SK-N-SH (cell line): Measurements from ENCODE around the gene PITPNM3. TPM values are rescaled to one million over a fixed set of nuclear protein-coding genes. Genes with fewer than 3 reads are reported as not detected.

Source experiments
- CTCF ChIA-PET: fragments of 300-600, 350-600 bp; formaldehyde crosslinking; extraction: SDS; loops from one replicate; lab custom pipeline; 2021; lab: Yijun Ruan, JAX
- POLR2A ChIA-PET: fragments of 350-600 bp; sonication (Branson Sonifier 250); formaldehyde crosslinking; extraction: SDS; loops from one replicate; lab custom pipeline; 2020; ENCODE audit warnings: antibody characterized with exemption, inconsistent platforms; lab: Yijun Ruan, JAX
- DNase-seq: peaks from one replicate; pipeline ENCODE4 v3.0.0; 2012
- H2AFZ ChIP-seq: fragments of 200-600 bp; sonication (generic); 2 replicates; pipeline ENCODE4 v1.8.1; 2016; ENCODE audit warnings: antibody characterized with exemption, mild to moderate bottlenecking, low read depth
- H3F3A ChIP-seq: fragments of 200-600 bp; sonication (generic); replicated peaks from 2 replicates; pipeline ENCODE3; 2016; ENCODE audit warnings: antibody characterized with exemption, mild to moderate bottlenecking; ENCODE audit not compliant: insufficient read depth
- H3K27ac ChIP-seq, 2 experiments: fragments of 200-500 bp in 1 of 2; fragments of 200-600 bp in 1 of 2; sonication (Bioruptor generic) in 1 of 2; sonication (generic), shearing (Covaris generic) in 1 of 2; 2 replicates each; pipeline versions ENCODE4 v1.5.1 to v1.6.1; 2014 to 2016; ENCODE audit warnings: low read depth in 2 of 2, inconsistent platforms in 1 of 2, low read length in 1 of 2, mild to moderate bottlenecking in 1 of 2, mixed read lengths in 1 of 2
- H3K27me3 ChIP-seq: fragments of 200-600 bp; sonication (generic), shearing (Covaris generic); 2 replicates; pipeline ENCODE4 v1.6.1; 2016; ENCODE audit warnings: mixed run types; ENCODE audit not compliant: insufficient read depth
- H3K36me3 ChIP-seq, 2 experiments: fragments of 200-500 bp in 1 of 2; fragments of 200-600 bp in 1 of 2; sonication (Bioruptor generic) in 1 of 2; sonication (generic) in 1 of 2; replicated peaks in 1 of 2; 2 replicates each; pipeline versions ENCODE3 to v1.5.1; 2014 to 2016; ENCODE audit warnings: low read length in 1 of 2, mild to moderate bottlenecking in 1 of 2; ENCODE audit not compliant: insufficient read depth in 2 of 2, control insufficient read depth in 1 of 2
- H3K4me1 ChIP-seq, 2 experiments: fragments of 200-500 bp in 1 of 2; fragments of 200-600 bp in 1 of 2; sonication (Bioruptor generic) in 1 of 2; sonication (generic), shearing (Covaris generic) in 1 of 2; 2 replicates each; pipeline versions ENCODE4 v1.5.1 to v1.6.1; 2014 to 2016; ENCODE audit warnings: low read depth in 1 of 2, low read length in 1 of 2, mixed run types in 1 of 2; ENCODE audit not compliant: insufficient read depth in 2 of 2, control insufficient read depth in 1 of 2
- H3K4me2 ChIP-seq: fragments of 200-600 bp; sonication (generic), shearing (Covaris generic); 2 replicates; pipeline ENCODE4 v1.6.1; 2017; ENCODE audit warnings: mixed run types
- H3K4me3 ChIP-seq, 2 experiments: fragments of 200-500 bp in 1 of 2; fragments of 200-600 bp in 1 of 2; sonication (Bioruptor generic) in 1 of 2; sonication (generic), shearing (Covaris generic) in 1 of 2; 2 replicates each; pipeline versions ENCODE4 v1.5.1 to v1.8.1; 2014 to 2016; ENCODE audit warnings: low read depth in 2 of 2, inconsistent platforms in 1 of 2, low read length in 1 of 2, mild to moderate bottlenecking in 1 of 2, mixed read lengths in 1 of 2, moderate library complexity in 1 of 2
- H3K79me2 ChIP-seq: fragments of 200-600 bp; sonication (generic); 2 replicates; pipeline ENCODE4 v1.8.1; 2017; ENCODE audit warnings: mild to moderate bottlenecking; ENCODE audit not compliant: insufficient read depth
- H3K9ac ChIP-seq: fragments of 200-600 bp; sonication (generic); 2 replicates; pipeline ENCODE4 v1.6.1; 2017; ENCODE audit warnings: mixed run types
- H3K9me2 ChIP-seq: fragments of 200-600 bp; sonication (generic); 2 replicates; pipeline ENCODE4 v1.6.1; 2017; ENCODE audit warnings: mixed run types
- H3K9me3 ChIP-seq: fragments of 200-600 bp; sonication (generic); 2 replicates; pipeline ENCODE4 v1.6.1; 2017; ENCODE audit warnings: mixed run types, mild to moderate bottlenecking, moderate library complexity
- H4K20me1 ChIP-seq: fragments of 200-600 bp; sonication (generic); 2 replicates; pipeline ENCODE4 v1.6.1; 2017; ENCODE audit warnings: mild to moderate bottlenecking, mixed run types; ENCODE audit not compliant: insufficient read depth
- ELF1 ChIP-seq: IDR thresholded peaks from 2 replicates; pipeline ENCODE4 v1.4.0; 2012
- EP300 ChIP-seq, 2 experiments: IDR thresholded peaks; 2 replicates each; pipeline versions ENCODE4 v1.4.0 to v1.6.1; 2012; ENCODE audit warnings: borderline replicate concordance in 1 of 2, low read depth in 1 of 2, low read length in 1 of 2
- EZH2phosphoT487 ChIP-seq: fragments of 200-600 bp; sonication (generic); IDR thresholded peaks from 2 replicates; pipeline ENCODE4 v1.6.1; 2017; ENCODE audit warnings: low read depth, mixed run types, mild to moderate bottlenecking, antibody characterized with exemption, moderate library complexity, borderline replicate concordance
- FOSL2 ChIP-seq: IDR thresholded peaks from 2 replicates; pipeline ENCODE4 v1.4.0; 2012; ENCODE audit warnings: low read depth, mild to moderate bottlenecking, moderate library complexity, borderline replicate concordance
- GABPA ChIP-seq: IDR thresholded peaks from 2 replicates; pipeline ENCODE4 v1.4.0; 2012; ENCODE audit warnings: low read depth, mild to moderate bottlenecking
- GATA2 ChIP-seq: sonication (generic); formaldehyde crosslinking; IDR thresholded peaks from 2 replicates; pipeline ENCODE4 v1.5.0; 2020; ENCODE audit warnings: mild to moderate bottlenecking, missing genetic modification reagents
- IRF3 ChIP-seq: fragments of 150-350 bp; IDR thresholded peaks from 2 replicates; pipeline ENCODE4 v1.6.1; 2016; ENCODE audit warnings: mild to moderate bottlenecking, low read depth, low read length
- JUND ChIP-seq: IDR thresholded peaks from 2 replicates; pipeline ENCODE4 v1.4.0; 2012
- MAX ChIP-seq: IDR thresholded peaks from 2 replicates; pipeline ENCODE4 v1.4.0; 2012; ENCODE audit warnings: low read depth
- NFIC ChIP-seq: IDR thresholded peaks from 2 replicates; pipeline ENCODE4 v1.4.0; 2012; ENCODE audit warnings: borderline replicate concordance
- NRF1 ChIP-seq: IDR thresholded peaks from 2 replicates; pipeline ENCODE4 v1.6.1; 2012; ENCODE audit warnings: low read depth, mild to moderate bottlenecking, low read length
- RCOR1 ChIP-seq: fragments of 150-350 bp; IDR thresholded peaks from 2 replicates; pipeline ENCODE4 v1.6.1; 2017; ENCODE audit warnings: antibody characterized with exemption, low read length
- REST ChIP-seq: IDR thresholded peaks from 2 replicates; pipeline ENCODE4 v1.6.1; 2012; ENCODE audit warnings: mild to moderate bottlenecking, low read depth, low read length, moderate library complexity
- RFX5 ChIP-seq: IDR thresholded peaks from 2 replicates; pipeline ENCODE4 v1.6.1; 2012; ENCODE audit warnings: mild to moderate bottlenecking, improper control_type of control experiment, low read length
- RXRA ChIP-seq: IDR thresholded peaks from 2 replicates; pipeline ENCODE4 v1.4.0; 2012; ENCODE audit warnings: low read depth, mild to moderate bottlenecking, borderline replicate concordance
- TCF12 ChIP-seq: IDR thresholded peaks from 2 replicates; pipeline ENCODE4 v1.4.0; 2012
- TEAD4 ChIP-seq: IDR thresholded peaks from 2 replicates; pipeline ENCODE4 v1.4.0; 2012; ENCODE audit warnings: mild to moderate bottlenecking, borderline replicate concordance; ENCODE audit not compliant: insufficient read depth
- YY1 ChIP-seq: IDR thresholded peaks from 2 replicates; pipeline ENCODE4 v1.4.0; 2012; ENCODE audit warnings: low read depth, mild to moderate bottlenecking
- ZBTB33 ChIP-seq: IDR thresholded peaks from 2 replicates; pipeline ENCODE4 v1.4.0; 2012; ENCODE audit warnings: low read depth, borderline replicate concordance
- WGBS: methylation state at CpG from one replicate; pipeline ENCODE4 v1.1.6; 2017; ENCODE audit warnings: low lambda C conversion rate; 5-methylcytosine and 5-hydroxymethylcytosine counted together
- polyA plus RNA-seq, 3 experiments: library from polyadenylated mRNA; depleted of rRNA; stranded (reverse); fragments of >200 nt; gene quantifications; 2 replicates each; pipeline ENCODE4 v1.2.3, GENCODE V29; 2012

Gene PITPNM3
- polyA plus RNA-seq, 1 of the 3 experiments (the other 2 are of a cell fraction), result 0.82 TPM

GRCh38 chr17:6443692-6444570, 112.4 kb downstream of the PITPNM3 start, which contains the start of gene PIMREG (continued):
- TF ChIP-seq REST, result no peak
- no peak for TF ChIP-seq JUND
- no peak for TF ChIP-seq NFIC
- no peak for TF ChIP-seq YY1
- peak; percentile 97 for TF ChIP-seq MAX
- TF ChIP-seq TCF12, result no peak
- peak; percentile 74 for TF ChIP-seq ELF1
- TF ChIP-seq EZH2phosphoT487, result no peak
- TF ChIP-seq NRF1, result no peak; the same call in 1 of the 2 replicates
- no peak for TF ChIP-seq EP300 (IDR thresholded peaks at IDR 0.05; ENCODE audit: borderline replicate concordance in 1 of 2, low read depth in 1 of 2, low read length in 1 of 2)
- peak; percentile 73 for TF ChIP-seq GABPA

GRCh38 chr17:6442775-6443174, 113.6 kb downstream of the PITPNM3 start:
- H3F3A ChIP-seq, result peaks cover 5% of the 10 kb centered on the region
- H3K9me2 ChIP-seq, result no peaks in the 10 kb centered on the region
- ChIA-PET POLR2A (interaction anchor here (3.1 kb wide), 1 partner anchor 10 kb away, joined by 11 read pairs; no protein-coding TSS in a partner anchor), CTCF (interaction anchor here (0.7 to 1.1 kb wide), 2 partner anchors 20 to 21 kb away, joined by 3 to 4 read pairs; no protein-coding TSS in a partner anchor)
- no peak overlapping the region for H3K4me2 ChIP-seq
- no peak overlapping the region; a peak in 1 of 4 replicates for H3K27ac ChIP-seq
- no peaks in the 10 kb centered on the region; the same call in 1 of the 2 replicates for H3K27me3 ChIP-seq
- DNase-seq, result no peak
- H4K20me1 ChIP-seq, result no peaks in the 10 kb centered on the region
- H3K79me2 ChIP-seq, result peaks cover 12% of the 10 kb centered on the region; the same call in 1 of the 2 replicates
- 64% methylated on average over 6 of the region's 6 CpGs for WGBS
- no peaks in the 10 kb centered on the region for H3K9me3 ChIP-seq
- peaks cover 0 to 4% of the 10 kb centered on the region in 2 experiments for H3K36me3 ChIP-seq
- peaks cover 0 to 11% of the 10 kb centered on the region in 2 experiments; a peak in 1 of 4 replicates for H3K4me1 ChIP-seq
- no peak overlapping the region; the same call in 1 of the 2 replicates for H2AFZ ChIP-seq
- peak overlapping the region in 1 of 2 experiments; percentile 75; a peak in 1 of 4 replicates for H3K4me3 ChIP-seq
- H3K9ac ChIP-seq, result no peak overlapping the region
- TF ChIP-seq IRF3 (no peak), RFX5 (no peak), TEAD4 (no peak), REST (no peak), YY1 (no peak), EP300 (IDR thresholded peaks at IDR 0.05; ENCODE audit: borderline replicate concordance in 1 of 2, low read depth in 1 of 2, low read length in 1 of 2) (no peak), RCOR1 (no peak), GATA2 (no peak), JUND (no peak), FOSL2 (no peak), RXRA (no peak), NRF1 (no peak), ZBTB33 (no peak)
